Left forelimb (tissue), 1 donor: ENCODE measurements around the gene FOXL1.
"Not testable (repeated sequence)": the region's sequence is repeated elsewhere in the genome, so short reads cannot be mapped to it uniquely, and the experiment has no call there.

ENCODE experiments used
- DNase-seq: peaks from one replicate; pipeline ENCODE4 v3.0.0-alpha.2; 2018; ENCODE audit warnings: low spot score

Gene FOXL1

DNA sequence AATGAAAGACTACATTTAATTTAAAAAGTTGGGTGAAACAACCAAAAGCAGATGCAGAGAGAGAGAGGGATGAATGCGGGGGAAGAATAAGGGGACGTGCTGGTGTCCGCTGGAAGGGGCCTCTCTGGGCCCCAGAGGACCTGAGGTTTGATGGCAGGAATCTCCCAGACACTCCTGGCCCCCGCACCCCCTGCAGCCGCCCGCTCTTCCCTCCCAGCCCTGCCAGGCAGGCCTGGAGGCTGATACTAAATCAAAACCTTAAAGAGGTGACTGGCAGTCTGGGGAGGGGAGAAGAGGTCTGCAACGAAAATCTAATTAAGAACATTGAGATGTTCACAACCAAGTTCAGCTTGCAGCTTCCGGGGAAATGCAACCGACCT lies 2.4 kb downstream of the FOXL1 start:
- peak; percentile 15 for DNase-seq

DNA sequence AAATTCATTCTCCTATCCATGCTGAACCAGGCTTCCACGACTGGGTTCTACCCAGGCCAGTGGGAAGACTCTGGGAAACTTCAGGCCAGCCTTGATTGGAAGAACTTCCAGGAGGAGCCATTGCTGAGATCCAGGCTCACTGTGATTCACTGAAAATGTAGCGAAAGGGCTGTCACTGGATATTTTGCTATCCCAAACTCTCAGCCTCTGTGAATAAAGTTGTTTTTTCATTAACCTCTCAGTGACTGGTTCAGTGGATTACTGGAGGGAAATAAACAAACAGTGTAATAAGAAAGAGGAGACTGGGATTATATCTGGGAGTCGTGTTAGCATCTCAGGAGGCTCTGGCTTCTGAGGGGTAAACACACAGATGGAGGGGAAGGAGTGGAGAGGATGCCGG lies 3.1 kb downstream of the FOXL1 start:
- DNase-seq, result no peak

DNA sequence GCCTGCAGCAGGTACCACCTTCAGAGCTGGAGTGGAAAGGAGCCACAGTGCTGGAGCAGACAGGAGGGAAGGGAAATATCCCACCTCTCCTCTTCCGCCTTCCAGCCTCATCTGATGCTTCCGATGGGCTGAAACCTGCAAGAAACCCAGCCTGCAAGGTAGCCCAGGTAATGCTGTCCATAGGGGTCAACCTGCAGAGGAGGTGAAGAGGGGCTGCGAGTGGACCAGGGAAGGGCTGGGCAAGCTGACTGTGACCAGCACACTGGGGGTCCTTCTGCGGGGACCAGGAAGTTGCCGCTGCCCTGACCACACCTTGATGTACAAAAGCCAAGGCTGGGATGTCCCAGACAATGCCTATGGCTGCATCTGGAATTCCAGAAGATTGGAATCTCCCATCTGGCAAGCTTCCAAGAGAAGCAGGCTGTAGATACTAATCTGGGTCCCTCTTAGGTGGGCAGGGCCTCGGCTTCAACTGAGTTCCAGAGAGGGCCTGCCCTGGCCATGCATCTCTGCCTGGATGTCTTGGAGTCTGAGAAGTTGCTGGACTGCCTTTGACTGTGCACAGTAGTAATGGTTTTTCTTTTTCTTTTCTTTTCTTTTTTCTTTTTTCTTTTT lies 5.8 kb downstream of the FOXL1 start:
- peak; percentile 57 for DNase-seq

DNA sequence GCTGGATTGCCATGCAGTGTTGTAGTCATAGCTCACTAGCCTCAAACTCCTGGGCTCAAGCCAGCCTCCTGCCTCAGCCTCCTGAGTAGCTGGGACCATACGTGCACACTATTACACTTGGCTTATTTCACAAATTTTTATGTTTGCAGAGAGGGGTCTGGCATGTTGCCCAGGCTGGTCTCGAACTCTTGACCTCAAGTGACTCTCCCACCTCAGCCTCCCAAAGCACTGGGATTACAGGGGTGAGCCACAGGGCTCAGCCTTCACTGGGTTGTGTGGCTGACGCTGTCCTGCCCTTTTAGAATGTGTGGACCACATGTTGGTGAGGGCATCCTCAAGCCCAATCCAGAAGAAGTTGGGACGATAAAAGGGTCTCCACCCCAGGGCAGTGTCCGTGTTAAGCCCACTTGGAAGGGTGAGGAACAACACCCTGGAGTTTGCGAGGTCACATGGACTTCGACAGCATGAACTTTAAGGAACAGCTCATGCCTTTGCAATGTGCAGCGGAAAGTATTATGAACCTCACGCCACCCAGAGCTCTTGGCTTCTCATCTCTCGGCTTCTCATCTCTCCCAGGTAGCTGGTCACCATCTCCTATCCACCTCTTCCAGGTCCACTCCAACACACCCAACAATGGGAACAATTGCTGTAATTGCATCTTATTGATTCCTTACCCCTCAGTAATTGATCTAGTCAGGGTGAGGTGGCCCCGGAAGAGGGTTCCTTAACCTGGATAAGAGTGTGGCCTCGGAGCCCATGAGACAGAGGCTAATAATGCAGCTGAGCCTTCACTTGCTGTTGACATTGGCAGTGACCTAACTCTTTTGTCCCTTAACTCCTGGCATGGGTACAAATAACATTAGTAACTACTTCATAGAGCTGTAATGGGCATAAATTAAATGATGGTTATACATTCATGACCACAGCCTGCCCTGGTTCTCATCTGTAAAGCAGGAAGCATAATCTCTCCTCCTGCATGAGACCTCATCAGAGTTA lies 6.7 kb downstream of the FOXL1 start:
- DNase-seq, result peak; percentile 40

DNA sequence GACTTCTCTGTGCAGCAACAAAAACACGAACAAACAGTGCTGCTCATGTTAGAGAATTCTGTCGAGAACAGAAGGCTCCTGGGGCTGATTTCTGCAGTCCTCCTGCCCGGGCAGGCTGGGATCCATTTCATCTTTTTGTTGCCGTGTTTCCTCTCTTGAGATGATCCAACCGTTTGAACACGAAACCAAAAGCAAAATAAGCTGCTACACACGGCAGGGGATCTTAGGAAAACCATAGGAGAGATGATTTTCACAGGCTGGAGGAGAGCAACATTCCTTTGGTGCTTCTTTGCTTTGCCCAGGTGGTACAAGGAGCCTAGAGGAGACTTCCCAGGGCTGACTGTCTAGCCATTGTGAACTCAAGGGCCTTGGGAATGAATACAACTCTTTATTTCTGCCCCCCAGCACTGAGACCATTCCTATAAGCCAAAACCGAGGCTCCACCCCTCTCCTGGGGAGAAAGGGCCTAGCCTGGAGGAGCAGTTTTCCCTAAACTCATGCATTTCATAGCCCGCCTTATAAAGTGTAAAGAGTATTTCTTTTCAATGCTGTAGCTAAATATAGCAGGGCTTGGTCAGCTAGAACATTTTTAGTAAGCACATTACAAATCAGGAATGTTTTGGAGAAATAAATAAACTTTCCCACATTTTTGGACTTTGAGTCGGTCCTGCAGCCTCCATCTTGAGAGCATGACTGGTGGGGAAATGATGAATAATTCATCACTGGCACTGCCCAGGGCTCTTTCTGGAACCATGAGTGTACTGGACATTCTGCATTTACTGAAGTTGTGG lies 7.7 kb downstream of the FOXL1 start:
- no peak for DNase-seq

DNA sequence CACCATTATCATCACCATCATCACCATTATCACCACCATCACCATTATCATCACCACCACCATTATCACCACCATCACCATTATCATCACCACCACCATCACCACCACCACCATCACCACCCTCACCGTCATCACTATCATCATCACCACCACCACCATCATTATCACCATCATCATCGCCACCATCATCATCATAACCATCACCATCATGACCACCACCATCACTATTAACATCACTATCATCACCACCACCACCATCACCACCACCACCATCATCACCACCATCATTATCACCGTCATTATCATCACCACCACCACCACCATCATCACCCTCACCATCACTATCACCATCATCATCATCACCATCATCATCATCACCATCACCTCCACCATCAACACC lies 9.1 kb downstream of the FOXL1 start:
- DNase-seq, result no peak

DNA sequence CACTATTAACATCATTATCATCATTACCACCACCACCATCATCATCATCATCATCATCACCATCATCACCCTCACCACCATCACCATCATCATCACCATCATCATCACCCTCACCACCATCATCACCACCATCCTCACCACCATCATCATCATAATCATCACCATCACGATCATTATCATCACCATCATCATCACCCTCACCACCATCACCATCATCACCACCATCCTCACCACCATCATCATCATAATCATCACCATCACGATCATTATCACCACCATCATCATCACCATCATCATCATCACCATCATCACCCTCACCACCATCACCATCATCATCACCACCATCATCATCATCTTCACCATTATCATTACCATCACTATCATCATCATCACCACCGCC lies 9.6 kb downstream of the FOXL1 start:
- DNase-seq, result not testable (repeated sequence)

- no peak for DNase-seq
Observed at GRCh38 chr16:86590501-86591144, 12.3 kb downstream of the FOXL1 start.

DNA sequence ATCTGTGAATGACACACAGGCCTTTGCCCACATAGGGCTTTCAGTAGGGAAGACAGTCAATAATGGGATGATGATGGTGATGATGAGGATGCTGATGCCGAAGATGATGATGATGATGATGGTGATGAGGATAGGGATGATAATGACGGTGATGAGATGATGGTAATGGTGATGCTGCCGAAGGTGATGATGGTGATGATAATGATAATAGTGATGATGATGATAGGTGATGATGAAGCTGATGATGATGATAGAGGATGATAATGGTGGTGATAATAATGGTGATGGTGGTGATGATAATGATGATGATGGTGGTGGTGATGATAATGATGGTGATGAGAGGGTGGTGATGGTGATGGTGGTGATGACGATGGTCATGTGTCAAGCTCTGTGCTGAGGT lies 12.9 kb downstream of the FOXL1 start:
- DNase-seq, result no peak

DNA sequence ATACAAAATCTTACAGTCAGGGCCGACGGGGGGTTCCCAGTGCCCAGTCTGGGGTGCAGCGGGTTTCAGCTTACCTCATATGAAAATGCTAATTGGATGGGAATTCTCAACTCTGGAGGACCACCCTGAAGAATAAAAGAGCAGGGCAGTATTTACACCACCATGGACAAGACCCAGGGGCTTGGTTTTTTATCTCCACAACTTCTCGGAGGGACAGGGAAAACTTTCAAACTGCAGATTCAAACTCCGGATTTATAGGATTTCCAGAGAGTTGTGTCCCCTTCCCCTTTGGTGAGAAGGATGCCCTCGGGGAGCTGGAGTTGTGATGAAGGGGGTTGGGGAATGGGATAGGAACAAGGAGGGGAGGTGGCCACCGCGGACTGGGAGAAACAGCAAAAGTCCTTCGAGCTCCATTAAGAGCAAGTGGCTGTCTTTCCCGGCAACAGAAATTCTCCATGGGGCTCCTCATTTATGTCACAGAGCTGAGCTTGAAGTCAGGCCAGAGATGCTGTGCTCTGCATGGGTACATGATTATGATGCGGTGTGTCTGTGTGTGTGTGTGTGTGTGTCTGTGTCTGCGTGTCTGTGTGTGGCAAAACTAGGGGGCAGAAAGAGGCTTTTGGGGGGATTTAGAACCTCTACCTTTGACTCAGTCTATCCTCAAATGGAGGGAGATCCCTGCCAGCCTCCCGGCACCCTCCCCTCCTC lies 15.7 kb downstream of the FOXL1 start:
- no peak for DNase-seq

GRCh38 chr16:86594721-86595120 lies 16.4 kb downstream of the FOXL1 start:
- no peak for DNase-seq

- no peak for DNase-seq
Observed at GRCh38 chr16:86595983-86596605, 17.7 kb downstream of the FOXL1 start.

GRCh38 chr16:86597126-86597879 lies 19.0 kb downstream of the FOXL1 start:
- no peak for DNase-seq

- DNase-seq, result no peak
Observed at GRCh38 chr16:86597880-86598606, 19.7 kb downstream of the FOXL1 start.

DNA sequence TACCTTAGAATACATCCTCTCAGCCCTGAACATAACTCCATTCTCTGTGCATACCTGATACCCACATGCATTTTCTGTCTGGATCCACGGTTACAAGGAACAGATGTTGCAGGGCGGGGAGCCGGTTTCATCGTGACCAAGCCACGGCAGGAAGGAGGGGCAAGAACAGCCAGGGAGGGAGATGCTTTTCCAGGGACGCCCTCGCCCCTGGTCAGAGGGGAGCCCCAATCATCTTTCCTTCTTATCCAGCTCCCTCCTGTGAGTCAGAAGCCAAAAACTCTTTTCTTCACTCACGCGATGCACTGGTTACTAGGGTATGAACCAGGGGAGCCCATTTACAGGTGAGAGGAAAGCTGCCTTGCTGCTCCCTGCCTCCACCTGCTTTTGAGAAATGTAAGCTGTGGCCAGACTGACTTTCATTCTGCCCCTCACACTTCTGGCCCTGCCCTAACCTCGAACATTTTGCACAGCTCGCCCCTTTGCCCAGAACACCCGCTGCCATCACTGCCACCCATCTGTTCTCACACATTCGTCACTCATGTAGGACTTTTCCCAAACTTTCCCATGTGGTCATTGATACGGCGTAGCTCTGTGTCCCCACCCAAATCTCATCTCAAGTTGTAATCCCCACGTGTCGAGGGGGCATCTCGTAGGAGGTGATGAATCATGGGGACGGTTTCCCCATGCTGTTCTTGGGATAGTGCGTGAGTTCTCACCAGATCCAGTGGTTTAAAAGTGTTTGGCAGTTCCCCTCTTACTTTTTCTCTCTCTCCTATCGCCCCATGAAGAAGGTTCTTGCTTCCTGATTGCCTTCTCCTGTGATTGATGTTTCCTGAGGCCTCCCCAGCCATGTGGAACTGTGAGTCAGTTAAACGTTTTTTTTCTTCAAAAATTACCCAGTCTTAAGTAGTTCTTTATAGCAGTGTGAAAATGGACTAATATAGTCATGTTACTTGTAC lies 20.5 kb downstream of the FOXL1 start:
- no peak for DNase-seq

DNA sequence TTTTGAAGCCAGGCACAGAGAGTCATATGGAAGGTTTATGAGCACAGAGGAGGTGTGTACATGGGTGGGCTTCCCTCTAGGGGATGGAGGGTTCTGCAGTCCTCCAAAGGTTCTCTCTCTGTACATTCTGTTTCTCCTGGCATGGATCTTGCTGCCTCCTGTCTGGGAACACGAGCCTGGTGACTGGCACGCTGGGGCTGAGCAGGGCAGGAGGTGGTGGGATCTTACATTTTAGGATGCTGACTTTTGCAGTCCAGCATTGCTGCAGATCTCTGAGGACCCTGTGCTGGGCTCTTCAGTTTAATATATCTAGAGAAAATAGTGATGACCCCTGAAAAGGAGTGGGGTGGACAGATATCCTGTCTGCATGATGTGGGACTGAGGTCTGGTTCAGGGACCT lies 23.0 kb downstream of the FOXL1 start:
- no peak for DNase-seq

GRCh38 chr16:86602521-86602920 lies 24.2 kb downstream of the FOXL1 start:
- no peak for DNase-seq

GRCh38 chr16:86604436-86605193 lies 26.3 kb downstream of the FOXL1 start:
- DNase-seq, result no peak
